GM20431 (cell line): Measurements from ENCODE around the gene ZNF235.
"Not testable (repeated sequence)": the region's sequence is repeated elsewhere in the genome, so short reads cannot be mapped to it uniquely, and the experiment has no call there.

Experiments
- in situ Hi-C: fragments of 300-500 bp; cut with MseI, MboI; formaldehyde crosslinking; loops from one replicate; pipeline ENCODE4 v1.15.0; 2020; ENCODE audit warnings: low sequenced_read_pairs; ENCODE audit not compliant: unreplicated experiment

ZNF235 gene

GRCh38 chr19:44304659-44305193, at the start of gene ZNF235:
Gene ZNF235 (minus strand): TSS chr19:44305025. CDS start chr19:44303404, 1,621 bp downstream.
- in situ Hi-C loops = no loop called here

DNA sequence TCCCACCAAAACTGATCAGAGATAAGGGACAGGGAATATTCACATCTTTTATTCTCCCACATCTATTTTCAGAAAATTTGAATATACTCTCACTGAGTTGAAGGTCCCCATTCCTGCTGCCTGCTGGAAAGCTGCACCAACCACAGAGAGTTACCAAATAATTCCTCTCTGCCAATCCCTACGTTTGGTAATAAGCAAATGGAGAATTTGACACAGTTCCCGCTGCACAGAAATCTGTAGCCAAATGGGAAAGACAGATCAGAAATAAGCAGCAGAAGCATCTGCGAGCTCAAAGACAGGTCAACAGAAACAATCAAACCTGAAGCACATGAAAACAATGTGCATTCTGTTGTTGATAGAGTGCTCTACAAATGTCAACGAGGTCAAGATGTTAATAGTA, 41.7 kb upstream of the ZNF235 start:
- in situ Hi-C loops = no loop called here

GRCh38 chr19:44345959-44346358, 41.1 kb upstream of the ZNF235 start:
- in situ Hi-C loops = no loop called here

DNA sequence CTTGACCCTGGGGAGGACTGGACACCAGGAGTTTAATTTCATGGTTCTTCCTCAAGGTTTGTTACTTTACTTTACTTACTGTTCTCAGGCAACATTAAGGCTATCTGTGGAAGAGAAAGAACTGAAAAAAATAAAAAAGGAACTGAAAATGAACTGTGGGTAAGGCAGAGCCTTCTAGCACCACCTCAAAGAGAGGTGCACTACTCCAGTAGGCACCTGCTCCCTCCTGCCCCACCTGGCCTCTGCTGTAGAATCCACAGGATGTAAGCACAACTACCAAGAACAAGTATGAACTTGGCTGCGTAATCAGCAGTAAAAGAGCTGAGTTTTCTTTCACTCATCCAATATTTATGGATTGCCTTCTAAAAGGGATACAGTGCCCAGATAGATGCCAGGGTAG, 39.4 kb upstream of the ZNF235 start:
- in situ Hi-C loops = no loop called here

DNA sequence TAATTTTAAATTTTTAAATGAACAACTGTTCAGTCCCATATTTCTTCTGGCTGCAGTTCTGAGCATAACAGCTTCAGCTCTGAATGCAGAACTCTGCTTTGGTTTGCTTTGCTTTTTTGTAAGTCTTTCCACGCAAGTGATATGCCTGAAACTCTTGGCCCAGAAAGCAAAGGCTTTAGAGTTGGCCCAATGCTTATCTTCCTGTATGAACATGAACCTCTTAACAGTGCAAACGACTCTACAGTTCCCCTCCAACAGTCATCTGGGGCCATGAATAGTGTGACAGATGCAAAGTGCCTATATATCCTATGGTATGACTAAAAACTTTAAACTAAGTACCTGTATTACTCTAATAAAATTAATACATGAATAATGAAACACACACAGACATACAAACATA, 37.0 kb upstream of the ZNF235 start:
- in situ Hi-C loops = no loop called here

GRCh38 chr19:44334639-44335038, 29.8 kb upstream of the ZNF235 start:
- in situ Hi-C loops = not testable (repeated sequence)

GRCh38 chr19:44332145-44332544, 27.3 kb upstream of the ZNF235 start:
- in situ Hi-C loops = no loop called here

DNA sequence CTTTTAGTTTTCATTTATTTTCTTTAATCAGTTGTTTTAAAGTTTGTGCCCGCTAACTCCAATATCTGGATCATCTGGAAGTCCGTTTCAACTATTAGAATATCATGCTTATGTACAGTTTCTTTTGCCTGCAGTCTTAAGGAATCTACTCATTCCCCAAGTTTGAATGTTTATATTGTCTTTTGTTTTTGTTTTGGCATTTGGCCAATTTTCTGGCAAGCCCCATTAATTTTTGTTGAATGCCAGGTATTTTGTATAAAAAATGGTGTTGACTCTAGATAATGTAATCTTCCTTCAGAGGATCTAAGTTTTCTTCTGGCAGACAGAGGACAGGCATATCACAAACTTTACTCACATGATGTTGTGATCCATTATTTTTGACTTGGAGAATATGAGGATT, 11.1 kb upstream of the ZNF235 start:
- in situ Hi-C loops = no loop called here

GRCh38 chr19:44313231-44313630, 8.4 kb upstream of the ZNF235 start:
- in situ Hi-C loops = no loop called here

GRCh38 chr19:44308011-44308410, 3.2 kb upstream of the ZNF235 start:
- in situ Hi-C loops = no loop called here

DNA sequence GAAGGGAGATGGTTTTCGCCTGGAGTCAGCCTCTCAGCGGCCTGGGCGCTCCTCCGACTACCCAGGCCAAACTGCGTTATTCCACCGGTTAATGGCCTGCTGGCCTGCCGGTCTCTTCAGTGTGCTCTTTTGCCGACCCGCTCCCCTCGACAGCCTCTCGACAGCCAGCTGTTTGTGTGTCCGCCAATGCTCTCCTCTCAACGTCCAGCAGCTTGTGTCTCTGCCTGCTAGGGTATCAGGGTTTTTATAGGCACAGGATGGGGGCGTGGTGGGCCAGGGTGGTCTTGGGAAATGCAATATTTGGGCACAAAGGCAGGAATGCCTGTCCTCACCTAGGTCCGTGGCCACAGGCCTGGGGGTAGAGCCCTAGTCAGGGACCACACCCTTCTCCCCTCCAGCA, 1.5 kb upstream of the ZNF235 start:
- in situ Hi-C loops = no loop called here

GRCh38 chr19:44305457-44305856, 632 bp upstream of the ZNF235 start:
- in situ Hi-C loops = no loop called here

DNA sequence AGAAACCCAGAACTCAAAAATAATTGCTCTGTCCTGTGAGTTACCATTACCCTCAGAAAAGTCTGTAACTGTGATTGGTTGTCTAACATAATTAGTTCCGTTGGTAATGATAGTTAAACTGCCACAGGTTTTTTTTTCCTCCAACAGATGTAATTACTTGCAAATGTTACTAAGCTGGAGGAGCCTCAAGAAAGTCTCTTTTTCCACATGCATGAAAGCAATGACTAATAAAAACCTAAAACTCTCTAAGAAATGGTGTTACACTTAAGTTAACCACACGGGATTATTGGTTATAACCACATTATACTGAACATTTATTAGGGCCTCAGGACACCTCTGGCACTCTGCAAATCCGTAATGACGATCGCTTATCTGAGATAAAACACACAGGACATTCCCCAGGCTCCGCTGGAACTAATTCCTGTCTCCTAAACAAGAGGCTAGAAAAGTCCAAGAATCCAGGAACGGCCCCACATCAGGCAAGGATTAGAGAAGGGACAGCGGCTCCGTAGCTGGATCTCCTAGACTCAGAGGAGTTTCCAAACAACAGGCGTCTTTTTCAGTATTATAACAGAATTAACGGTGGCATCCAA, 753 bp downstream of the ZNF235 start:
- in situ Hi-C loops = no loop called here

DNA sequence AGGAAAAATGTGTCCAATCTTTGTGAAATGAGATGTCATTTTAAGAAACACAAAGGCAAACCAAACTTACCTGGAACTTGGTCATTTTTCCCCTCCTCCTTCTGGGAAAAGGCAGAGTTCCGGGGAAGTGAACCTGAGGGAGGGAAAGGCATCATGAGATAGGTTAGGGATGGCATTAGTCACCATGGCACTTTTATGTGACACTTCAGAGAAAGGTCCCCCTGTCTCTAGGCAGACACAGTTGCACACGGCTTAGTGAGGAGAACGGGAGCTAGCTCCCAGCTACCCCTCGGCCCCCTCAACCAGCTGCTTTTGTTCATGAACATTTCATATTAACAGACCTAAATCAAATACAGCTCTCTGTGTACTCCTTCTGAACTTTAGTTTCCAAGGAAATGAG, 1.5 kb downstream of the ZNF235 start:
- in situ Hi-C loops = no loop called here

GRCh38 chr19:44284968-44285367, 19.9 kb downstream of the ZNF235 start:
- in situ Hi-C loops = no loop called here

GRCh38 chr19:44282846-44283245, 22.0 kb downstream of the ZNF235 start:
- in situ Hi-C loops = no loop called here

DNA sequence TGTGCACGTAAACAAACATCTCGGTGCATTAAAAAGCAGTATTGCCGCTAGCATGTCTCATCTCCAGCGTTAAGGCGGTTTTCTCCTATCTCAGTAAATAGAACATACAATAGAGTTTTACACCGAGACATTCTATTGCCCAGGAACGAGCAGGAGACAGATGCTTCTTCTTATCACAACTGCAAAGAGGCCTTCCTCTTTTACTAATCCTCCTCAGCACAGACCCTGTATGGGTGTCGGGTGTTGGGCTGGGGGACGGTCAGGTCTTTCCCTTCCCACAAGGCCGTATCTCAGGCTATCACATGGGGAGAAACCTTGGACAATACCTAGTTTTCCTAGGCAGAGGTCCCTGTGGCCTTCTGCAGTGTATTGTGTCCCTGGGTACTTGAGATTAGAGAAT, 23.9 kb downstream of the ZNF235 start:
- in situ Hi-C loops = no loop called here

DNA sequence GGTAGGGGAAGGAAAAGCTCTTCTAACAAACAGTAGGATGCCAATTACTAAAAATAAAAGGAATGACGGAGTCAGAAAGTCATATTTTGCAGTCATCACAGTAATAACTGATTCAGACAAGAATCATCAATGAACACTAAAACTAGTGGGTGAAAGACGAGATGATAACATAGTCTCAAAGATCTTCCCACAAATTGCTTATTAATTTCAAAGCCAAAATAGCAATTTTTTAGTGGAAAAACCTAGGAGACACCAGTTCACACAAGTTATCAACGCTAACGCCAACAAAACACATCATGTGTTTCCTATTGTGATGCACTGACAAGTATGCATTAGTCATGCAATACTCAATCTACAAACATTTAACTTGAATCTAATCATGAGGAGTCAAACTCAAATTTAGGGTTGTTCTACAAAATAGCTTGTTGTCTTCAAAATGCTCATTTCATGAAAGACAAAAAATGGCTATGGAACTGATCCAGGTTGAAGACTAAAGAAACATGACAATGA, 26.6 kb downstream of the ZNF235 start:
- in situ Hi-C loops = no loop called here

DNA sequence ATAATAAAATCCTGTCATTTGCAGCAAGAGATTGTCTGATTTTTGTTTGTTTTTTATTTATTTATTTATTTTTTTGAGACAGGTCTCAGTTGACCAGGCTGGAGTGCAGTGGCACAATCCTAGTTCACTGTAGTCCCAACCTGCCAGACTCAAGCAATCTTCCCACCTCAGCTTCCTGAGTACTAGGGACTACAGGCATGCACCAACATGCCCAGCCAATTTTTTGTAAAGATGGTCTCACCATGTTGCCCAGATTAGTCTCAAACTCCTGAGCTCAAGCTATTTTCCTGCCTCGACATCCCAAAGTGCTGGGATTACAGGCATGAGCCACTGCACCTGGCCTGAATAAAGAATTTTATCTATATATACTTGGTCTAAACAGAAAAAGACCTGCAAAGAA, 27.5 kb downstream of the ZNF235 start:
- in situ Hi-C loops = no loop called here

DNA sequence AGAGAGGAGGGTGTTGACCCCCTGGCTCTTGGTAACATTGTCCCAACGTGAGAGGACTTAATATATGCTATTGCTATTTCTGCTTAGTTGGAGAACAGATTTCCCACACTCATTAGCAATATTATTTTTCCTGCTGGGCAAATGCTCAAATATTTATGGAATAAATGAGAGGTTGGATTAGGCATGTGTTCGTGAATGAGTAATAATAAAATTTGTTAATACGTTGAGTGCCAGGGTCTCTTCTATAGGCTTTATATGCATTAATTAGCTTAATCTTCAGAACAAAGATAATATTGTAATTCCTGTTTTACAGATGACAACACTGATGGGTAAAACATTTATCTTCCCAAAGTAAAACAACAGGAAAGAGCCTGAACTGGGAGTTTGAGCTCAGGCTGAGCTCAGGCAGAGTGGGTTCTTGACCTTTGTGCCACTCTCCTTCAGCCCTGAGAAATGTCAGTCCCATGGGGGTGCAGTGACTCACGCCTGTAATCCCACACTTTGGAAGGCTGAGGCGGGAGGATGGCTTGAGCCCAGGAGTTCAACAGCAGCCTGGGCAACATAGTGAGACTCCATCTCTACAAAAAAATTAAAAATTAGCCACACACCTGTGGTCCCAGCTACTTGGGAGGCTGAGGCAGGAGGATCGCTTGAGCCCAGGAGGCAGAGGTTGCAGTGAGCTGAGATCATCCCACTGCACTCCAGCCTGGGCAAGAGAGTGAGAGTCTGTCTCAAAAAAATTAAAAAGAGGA, 44.0 kb downstream of the ZNF235 start:
- in situ Hi-C loops = no loop called here

DNA sequence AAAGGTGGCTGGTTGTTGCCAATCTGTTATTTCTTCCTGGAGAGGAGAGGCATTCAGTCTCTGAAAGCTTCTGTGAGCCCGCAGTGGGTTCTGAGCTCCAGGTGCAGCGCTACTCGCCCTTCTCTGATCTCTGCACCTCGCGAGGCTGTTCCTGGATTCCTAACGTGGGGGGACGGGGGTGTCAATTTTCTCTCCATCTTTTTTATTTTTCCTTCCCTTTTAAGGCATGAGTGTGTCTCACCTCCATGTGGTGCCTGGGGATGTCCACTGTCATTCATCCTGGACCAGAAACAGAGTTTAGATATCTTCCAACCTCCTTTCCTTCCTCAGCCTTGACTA, 44.5 kb downstream of the ZNF235 start:
- in situ Hi-C loops = no loop called here
